Stomach (tissue), 4 donors: ENCODE results near the gene ATG9B.

Experiments
- EP300 ChIP-seq: sonication (generic); formaldehyde crosslinking; IDR thresholded peaks from one replicate; pipeline ENCODE4 v1.6.1; 2017; ENCODE audit warnings: antibody characterized with exemption
- POLR2A ChIP-seq, 4 donors: fragments of 450-650 bp; IDR thresholded peaks; one replicate each; pipeline ENCODE4 v1.6.1; 2016; ENCODE audit warnings: antibody characterized with exemption in 4 of 4, control low read depth in 2 of 4, mild to moderate bottlenecking in 1 of 4, moderate library complexity in 1 of 4
- POLR2AphosphoS5 ChIP-seq, 3 donors: sonication (generic); formaldehyde crosslinking; IDR thresholded peaks; one replicate each; pipeline ENCODE4 v1.6.1; 2016; ENCODE audit warnings: antibody characterized with exemption in 3 of 3
- TF ChIP-seq, protein P1 (sequence below), 7 experiments: fragments of 450-650 bp in 4 of 7; fragments of 200-600 bp in 3 of 7; sonication (generic) in 3 of 7; IDR thresholded peaks; one replicate each; pipeline ENCODE4 v1.5.1; 2016 to 2019; ENCODE audit warnings: antibody characterized with exemption in 7 of 7, control low read depth in 2 of 7, mild to moderate bottlenecking in 1 of 7

DNA sequence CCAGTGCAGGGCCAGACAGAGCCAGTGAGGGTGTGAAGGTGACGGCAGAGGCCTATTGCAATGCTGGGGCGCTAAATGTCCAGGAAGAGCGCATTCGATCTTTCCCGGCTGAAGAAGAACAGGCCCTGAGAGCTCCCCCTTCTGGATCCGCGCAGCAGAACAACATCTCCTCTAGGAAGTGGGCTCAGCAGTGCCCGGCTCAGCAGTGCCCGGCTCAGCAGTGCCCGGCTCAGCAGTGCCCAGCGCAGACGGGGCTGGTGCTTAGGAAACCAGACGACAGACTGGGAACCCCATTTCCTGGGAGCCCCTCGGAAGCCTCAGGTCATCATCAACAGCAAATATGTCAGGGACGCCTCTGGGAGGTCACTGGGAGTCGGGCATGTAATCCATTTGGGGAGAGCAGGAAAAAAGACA is 38.2 kb downstream of the ATG9B start:
- TF ChIP-seq, protein P1, sequence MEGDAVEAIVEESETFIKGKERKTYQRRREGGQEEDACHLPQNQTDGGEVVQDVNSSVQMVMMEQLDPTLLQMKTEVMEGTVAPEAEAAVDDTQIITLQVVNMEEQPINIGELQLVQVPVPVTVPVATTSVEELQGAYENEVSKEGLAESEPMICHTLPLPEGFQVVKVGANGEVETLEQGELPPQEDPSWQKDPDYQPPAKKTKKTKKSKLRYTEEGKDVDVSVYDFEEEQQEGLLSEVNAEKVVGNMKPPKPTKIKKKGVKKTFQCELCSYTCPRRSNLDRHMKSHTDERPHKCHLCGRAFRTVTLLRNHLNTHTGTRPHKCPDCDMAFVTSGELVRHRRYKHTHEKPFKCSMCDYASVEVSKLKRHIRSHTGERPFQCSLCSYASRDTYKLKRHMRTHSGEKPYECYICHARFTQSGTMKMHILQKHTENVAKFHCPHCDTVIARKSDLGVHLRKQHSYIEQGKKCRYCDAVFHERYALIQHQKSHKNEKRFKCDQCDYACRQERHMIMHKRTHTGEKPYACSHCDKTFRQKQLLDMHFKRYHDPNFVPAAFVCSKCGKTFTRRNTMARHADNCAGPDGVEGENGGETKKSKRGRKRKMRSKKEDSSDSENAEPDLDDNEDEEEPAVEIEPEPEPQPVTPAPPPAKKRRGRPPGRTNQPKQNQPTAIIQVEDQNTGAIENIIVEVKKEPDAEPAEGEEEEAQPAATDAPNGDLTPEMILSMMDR (IDR thresholded peaks at IDR 0.05) = peak in 5 of 7 experiments; percentile 25 to 57 (median 44)
- no peak for TF ChIP-seq POLR2A (IDR thresholded peaks at IDR 0.05)
- TF ChIP-seq EP300 = no peak
- no peak for TF ChIP-seq POLR2AphosphoS5 (IDR thresholded peaks at IDR 0.05)
